Cardiac fibroblast (primary cell): ENCODE data around the gene MGMT.

Experiments used
- DNase-seq, 2 donors: peaks; one replicate each; pipeline versions ENCODE4 v3.0.0 to v3.0.0-alpha.2; 2010; ENCODE audit warnings: low read depth in 2 of 2
- H3K4me3 ChIP-seq, 2 donors: replicated peaks in 1 of 2; 1 replicate in 1 of 2; 2 replicates in 1 of 2; pipeline ENCODE4 v1.5.1; 2011; ENCODE audit warnings: low read depth in 2 of 2, low read length in 2 of 2, mild to moderate bottlenecking in 2 of 2, moderate library complexity in 1 of 2
- CTCF ChIP-seq: IDR thresholded peaks from one replicate; pipeline ENCODE4 v1.5.1; 2011; ENCODE audit warnings: low read depth, mild to moderate bottlenecking, low read length, inconsistent platforms

MGMT gene

DNA sequence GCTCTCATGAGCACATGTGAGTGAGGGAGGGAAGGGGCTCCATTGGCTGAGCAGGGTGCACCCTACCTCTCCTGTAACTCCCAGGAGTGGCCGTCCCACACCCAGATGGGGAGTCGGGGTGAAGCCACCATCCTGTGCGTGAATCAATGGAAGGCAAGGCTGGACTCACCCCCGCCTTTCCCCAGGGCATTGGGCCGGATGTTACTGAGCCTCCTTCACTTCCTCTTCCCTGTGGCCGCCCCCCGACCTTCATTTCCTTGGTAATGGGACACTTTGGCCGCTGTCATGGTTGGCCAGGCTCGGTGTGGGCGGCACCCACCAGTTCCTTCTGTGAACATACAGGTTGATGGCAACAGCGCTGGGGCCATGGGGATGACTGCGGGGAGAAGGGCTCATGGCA lies 209.0 kb downstream of the MGMT start:
- no peak overlapping the region for H3K4me3 ChIP-seq
- no peak for DNase-seq
- no peak for TF ChIP-seq CTCF

- TF ChIP-seq CTCF = no peak
- no peak overlapping the region for H3K4me3 ChIP-seq
- DNase-seq = no peak
These were observed 210.4 kb downstream of the MGMT start for GRCh38 chr10:129677377-129677927.

- no peak for DNase-seq
- no peak overlapping the region for H3K4me3 ChIP-seq
- no peak for TF ChIP-seq CTCF
These were observed 211.1 kb downstream of the MGMT start for GRCh38 chr10:129678186-129678585.

DNA sequence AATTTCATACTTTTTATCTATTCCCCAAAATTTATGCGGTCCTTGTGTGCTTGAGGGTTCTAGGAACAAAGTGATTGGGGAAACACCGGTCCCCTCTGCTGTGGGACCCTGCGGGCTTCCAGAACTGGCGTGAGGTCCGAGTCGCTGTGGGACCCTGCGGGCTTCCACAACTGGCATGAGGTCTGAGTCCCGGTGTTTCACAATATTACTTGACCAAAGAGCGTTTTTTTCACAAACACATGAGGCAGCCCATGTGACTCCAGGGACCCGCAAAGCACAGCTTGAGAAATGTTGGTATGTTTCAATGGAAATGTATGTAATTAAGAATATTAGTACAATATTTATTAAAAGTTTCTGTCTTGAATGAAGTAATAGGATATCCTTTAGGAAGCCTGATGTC lies 212.2 kb downstream of the MGMT start:
- DNase-seq = no peak
- no peak for TF ChIP-seq CTCF
- no peak overlapping the region for H3K4me3 ChIP-seq

DNA sequence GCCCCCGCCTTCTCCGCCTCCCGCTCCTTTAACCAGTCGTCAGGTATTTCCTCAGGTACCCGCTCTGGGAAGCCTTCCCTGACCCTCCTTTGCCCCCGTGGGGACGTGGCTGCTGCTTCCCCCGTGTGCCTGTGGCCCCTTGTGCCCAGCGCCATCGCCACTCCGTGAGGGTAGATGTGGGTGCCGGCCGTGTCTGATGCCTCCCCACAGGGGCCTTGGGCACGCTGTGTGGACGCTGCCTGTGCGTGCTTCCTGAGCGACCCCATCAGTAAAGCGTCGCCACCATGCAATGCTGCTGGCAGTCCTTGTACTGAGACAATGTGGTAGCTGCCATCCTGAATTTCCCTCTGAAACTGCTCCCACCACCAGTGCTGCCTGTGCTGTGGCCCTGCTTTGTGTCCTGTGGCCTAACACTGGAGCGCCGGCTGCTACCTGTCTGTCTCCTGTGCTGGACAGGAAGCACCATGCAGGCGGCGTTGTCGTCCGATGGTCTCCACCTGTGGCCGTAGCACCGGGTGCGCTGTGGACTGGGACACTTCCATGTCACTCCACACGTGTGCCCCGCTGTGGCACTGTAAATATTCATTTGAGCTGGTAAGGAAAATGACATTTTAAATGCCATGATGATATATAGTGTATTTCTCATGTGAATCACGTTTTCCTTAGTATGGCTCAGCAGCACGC lies 213.8 kb downstream of the MGMT start:
- TF ChIP-seq CTCF = no peak
- no peak overlapping the region for H3K4me3 ChIP-seq
- no peak for DNase-seq

DNA sequence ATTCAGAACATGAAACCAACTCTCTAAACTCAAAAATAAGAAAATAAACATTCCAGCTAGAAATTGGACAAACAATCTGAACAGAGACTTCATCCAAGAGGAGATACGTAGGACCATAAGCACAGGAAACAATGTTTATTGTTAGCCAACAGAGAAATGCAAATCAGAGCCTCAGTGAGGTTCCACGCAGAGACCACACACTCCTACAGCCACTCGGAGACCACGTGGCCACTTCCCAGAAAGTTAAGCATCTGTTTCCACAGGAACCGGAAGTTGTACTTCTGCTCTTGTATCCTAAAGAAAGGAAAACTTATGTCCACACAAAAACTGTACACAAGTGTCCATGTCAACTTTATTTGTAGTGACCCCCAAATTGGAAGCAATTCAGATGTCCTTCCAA lies 214.8 kb downstream of the MGMT start:
- no peak for DNase-seq
- no peak for TF ChIP-seq CTCF
- no peak overlapping the region for H3K4me3 ChIP-seq

GRCh38 chr10:129683519-129683918 lies 216.5 kb downstream of the MGMT start:
- no peak for TF ChIP-seq CTCF
- DNase-seq = no peak

More at GRCh38 chr10:129683519-129683918, 216.5 kb downstream of the MGMT start:
- no peak overlapping the region for H3K4me3 ChIP-seq
